Muscle layer of colon (tissue), 2 donors: ENCODE results near the gene SGSM1.
A peak's percentile ranks its signal among the peaks of the same experiment; 100 is the strongest.

Experiments used
- H3K27ac ChIP-seq: one replicate; pipeline ENCODE4 v1.7.0; 2013; ENCODE audit warnings: low read depth, mild to moderate bottlenecking, low read length, moderate library complexity
- H3K27me3 ChIP-seq, 2 donors: one replicate each; pipeline ENCODE4 v1.7.0; 2013; ENCODE audit warnings: low read length in 2 of 2, mild to moderate bottlenecking in 2 of 2; ENCODE audit not compliant: insufficient read depth in 2 of 2, control insufficient read depth in 1 of 2
- H3K36me3 ChIP-seq: one replicate; pipeline ENCODE4 v1.7.0; 2013; ENCODE audit warnings: mild to moderate bottlenecking, low read length; ENCODE audit not compliant: insufficient read depth
- H3K4me1 ChIP-seq: one replicate; pipeline ENCODE4 v1.7.0; 2013; ENCODE audit warnings: mild to moderate bottlenecking, low read length; ENCODE audit not compliant: insufficient read depth
- H3K4me3 ChIP-seq, 2 donors: one replicate each; pipeline ENCODE4 v1.7.0; 2013; ENCODE audit warnings: low read length in 2 of 2, low read depth in 1 of 2, mild to moderate bottlenecking in 1 of 2, moderate library complexity in 1 of 2
- H3K9ac ChIP-seq: one replicate; pipeline ENCODE4 v1.7.0; 2013; ENCODE audit warnings: low read length
- H3K9me3 ChIP-seq: one replicate; pipeline ENCODE4 v1.7.0; 2013; ENCODE audit warnings: mild to moderate bottlenecking, low read length
- donor health status: abdominal sarcoma.
- donor health status: Adenocarcinoma of cecum.

SGSM1 gene

GRCh38 chr22:24772493-24773220, 33.4 kb upstream of the SGSM1 start:
- Histone ChIP-seq H3K27ac (no peak overlapping the region), H3K36me3 (no peaks in the 10 kb centered on the region), H3K4me1 (no peaks in the 10 kb centered on the region), H3K9ac (no peak overlapping the region), H3K27me3 (no peaks in the 10 kb centered on the region), H3K9me3 (no peaks in the 10 kb centered on the region), H3K4me3 (no peak overlapping the region)

DNA sequence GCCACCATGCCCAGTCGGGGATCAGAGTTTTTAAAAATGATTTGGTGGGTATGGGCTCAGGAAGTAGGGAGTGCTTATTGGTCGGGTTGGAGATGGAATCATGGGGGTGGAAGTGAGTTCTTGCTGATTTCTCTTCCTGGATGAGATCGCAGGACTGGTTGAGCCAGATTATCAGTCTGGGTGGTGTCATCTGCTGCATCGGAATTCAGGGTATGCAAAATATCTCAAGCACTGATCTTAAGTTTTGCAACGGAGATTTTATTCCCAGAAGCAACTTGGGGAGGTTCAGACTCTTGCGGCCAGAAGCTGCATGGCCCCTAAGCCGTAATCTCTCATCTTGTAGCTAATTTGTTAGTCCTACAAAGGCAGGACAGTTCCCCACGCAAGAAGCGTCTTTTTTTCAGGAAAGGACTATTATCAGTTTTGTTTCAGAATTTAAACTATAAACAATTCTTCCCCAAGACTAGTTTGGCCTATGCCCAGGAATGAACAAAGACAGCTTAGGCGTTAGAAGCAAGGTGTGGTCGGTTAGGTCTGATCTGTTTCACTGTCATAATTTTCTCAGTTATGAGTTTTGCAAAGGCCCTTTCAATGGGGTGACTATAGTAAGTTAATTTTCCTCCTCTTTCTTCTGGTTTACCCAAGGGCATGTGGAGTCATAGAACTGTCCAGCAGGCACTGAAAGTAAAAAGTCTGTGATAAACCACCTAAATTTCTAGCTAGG, 30.1 kb upstream of the SGSM1 start:
- no peak overlapping the region for H3K27ac ChIP-seq
- no peaks in the 10 kb centered on the region for H3K27me3 ChIP-seq
- H3K36me3 ChIP-seq, result no peaks in the 10 kb centered on the region
- H3K9me3 ChIP-seq, result no peaks in the 10 kb centered on the region
- H3K9ac ChIP-seq, result no peak overlapping the region
- H3K4me3 ChIP-seq, result no peak overlapping the region
- H3K4me1 ChIP-seq, result no peaks in the 10 kb centered on the region

DNA sequence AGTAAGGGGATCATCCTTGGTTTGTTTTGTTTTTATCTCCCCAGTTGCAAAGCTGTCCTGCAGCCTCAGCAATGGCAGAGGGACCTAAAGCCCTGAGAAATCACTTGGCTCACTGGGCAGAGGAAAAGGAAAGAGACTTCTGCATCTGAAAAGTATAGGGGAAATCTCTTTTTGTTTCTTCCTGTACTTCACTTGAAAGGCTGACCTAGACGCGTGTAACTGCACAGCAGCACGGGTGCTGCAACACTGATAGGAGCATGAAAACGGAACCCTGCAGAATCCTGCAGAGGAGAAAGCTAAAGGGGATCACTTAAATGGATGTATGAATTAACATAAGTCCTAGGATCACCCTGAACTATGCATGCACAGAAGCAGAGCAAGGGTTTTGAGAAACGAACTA, 29.5 kb upstream of the SGSM1 start:
- no peak overlapping the region for H3K9ac ChIP-seq
- no peak overlapping the region for H3K27ac ChIP-seq
- no peak overlapping the region for H3K4me3 ChIP-seq
- H3K9me3 ChIP-seq, result no peaks in the 10 kb centered on the region
- no peaks in the 10 kb centered on the region for H3K27me3 ChIP-seq
- H3K4me1 ChIP-seq, result no peaks in the 10 kb centered on the region
- no peaks in the 10 kb centered on the region for H3K36me3 ChIP-seq

- Histone ChIP-seq H3K4me3 (no peak overlapping the region), H3K4me1 (no peaks in the 10 kb centered on the region), H3K9me3 (no peaks in the 10 kb centered on the region), H3K27me3 (no peaks in the 10 kb centered on the region), H3K36me3 (no peaks in the 10 kb centered on the region), H3K9ac (no peak overlapping the region), H3K27ac (no peak overlapping the region)
Measured at GRCh38 chr22:24789516-24789915, 16.5 kb upstream of the SGSM1 start.

DNA sequence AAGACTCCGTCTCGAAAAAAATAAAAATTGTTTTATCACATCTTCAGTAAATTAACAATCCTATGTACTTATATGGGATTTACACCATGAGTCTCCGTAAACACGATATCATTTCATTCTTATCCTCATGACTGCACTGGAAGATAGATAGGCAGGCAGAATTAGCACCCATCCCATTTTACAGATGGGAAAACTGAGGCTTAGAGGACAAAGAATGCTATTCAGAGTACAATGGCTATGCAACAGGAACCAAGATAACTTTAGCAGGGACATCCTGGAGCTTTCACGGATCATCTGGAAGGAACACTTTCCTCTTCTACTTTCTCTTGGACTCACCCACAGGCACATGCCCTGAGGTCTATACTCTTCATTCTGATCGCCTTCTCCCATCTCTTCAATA, 14.6 kb upstream of the SGSM1 start:
- Histone ChIP-seq H3K9me3 (no peaks in the 10 kb centered on the region), H3K27ac (no peak overlapping the region), H3K4me3 (no peak overlapping the region), H3K36me3 (no peaks in the 10 kb centered on the region), H3K27me3 (no peaks in the 10 kb centered on the region), H3K4me1 (no peaks in the 10 kb centered on the region), H3K9ac (no peak overlapping the region)

DNA sequence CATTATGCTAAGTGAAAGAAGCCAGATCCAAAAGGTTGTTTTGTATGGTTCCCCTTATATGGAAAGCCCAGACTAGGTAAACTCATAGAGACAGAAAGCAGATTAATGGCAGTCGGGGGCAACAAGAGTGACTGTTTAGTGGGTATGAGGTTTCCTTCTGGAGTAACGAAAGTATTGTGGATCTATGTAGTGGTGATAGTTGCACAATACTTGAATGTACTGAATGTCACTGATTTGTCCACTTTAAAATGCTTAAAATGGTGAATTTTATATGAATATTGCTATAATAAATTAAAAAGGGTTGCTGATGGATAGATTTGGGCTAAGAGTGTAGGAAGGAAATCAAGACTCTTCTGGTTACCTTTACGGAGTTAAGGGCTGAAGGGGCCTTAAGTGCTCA, 10.0 kb upstream of the SGSM1 start:
- Histone ChIP-seq H3K27ac (no peak overlapping the region), H3K4me3 (no peak overlapping the region), H3K9ac (no peak overlapping the region), H3K27me3 (no peaks in the 10 kb centered on the region), H3K4me1 (no peaks in the 10 kb centered on the region), H3K9me3 (no peaks in the 10 kb centered on the region), H3K36me3 (no peaks in the 10 kb centered on the region)

GRCh38 chr22:24796860-24797259, 9.2 kb upstream of the SGSM1 start:
- Histone ChIP-seq H3K27me3 (no peaks in the 10 kb centered on the region), H3K9me3 (no peaks in the 10 kb centered on the region), H3K4me1 (no peaks in the 10 kb centered on the region), H3K27ac (no peak overlapping the region), H3K4me3 (no peak overlapping the region), H3K9ac (no peak overlapping the region), H3K36me3 (no peaks in the 10 kb centered on the region)

GRCh38 chr22:24801901-24802465, 4.0 kb upstream of the SGSM1 start:
- Histone ChIP-seq H3K4me1 (peaks cover 3% of the 10 kb centered on the region), H3K36me3 (no peaks in the 10 kb centered on the region), H3K27ac (no peak overlapping the region), H3K9me3 (no peaks in the 10 kb centered on the region), H3K9ac (no peak overlapping the region), H3K27me3 (no peaks in the 10 kb centered on the region), H3K4me3 (no peak overlapping the region)

DNA sequence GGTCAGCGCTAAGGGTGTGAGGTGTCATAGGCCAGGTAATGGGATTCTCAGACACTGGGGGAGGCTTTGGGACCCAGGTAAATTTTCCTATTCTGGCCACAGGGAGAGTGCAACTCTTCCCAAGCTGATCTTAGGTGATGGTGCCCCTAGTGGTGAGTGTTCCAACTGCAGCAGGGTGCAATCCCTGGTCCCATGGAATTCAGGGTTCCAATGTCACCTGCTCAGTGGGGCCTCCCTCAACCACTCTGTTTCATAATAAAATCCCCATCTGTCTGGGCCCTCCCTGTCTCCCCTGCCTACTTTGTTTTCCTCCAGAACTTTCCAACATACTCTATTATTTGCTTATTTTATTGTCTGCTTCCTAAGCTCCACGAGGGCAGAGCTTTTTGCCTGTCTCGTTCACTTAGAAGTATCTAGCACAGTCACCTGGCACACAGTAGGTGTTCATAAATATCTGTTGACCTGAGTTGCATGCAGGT, 2.9 kb upstream of the SGSM1 start:
- Histone ChIP-seq H3K9me3 (no peaks in the 10 kb centered on the region), H3K27ac (no peak overlapping the region), H3K27me3 (no peaks in the 10 kb centered on the region), H3K4me1 (peaks cover 12% of the 10 kb centered on the region), H3K9ac (no peak overlapping the region), H3K4me3 (no peak overlapping the region), H3K36me3 (no peaks in the 10 kb centered on the region)

- peaks cover 23% of the 10 kb centered on the region for H3K4me1 ChIP-seq
- H3K36me3 ChIP-seq, result no peaks in the 10 kb centered on the region
- H3K27me3 ChIP-seq, result no peaks in the 10 kb centered on the region
- H3K9ac ChIP-seq, result peak overlapping the region; percentile 49
- peak overlapping the region; percentile 67 to 70 for H3K4me3 ChIP-seq
- H3K27ac ChIP-seq, result peak overlapping the region; percentile 56
- H3K9me3 ChIP-seq, result no peaks in the 10 kb centered on the region
Measured at GRCh38 chr22:24806663-24807001, 621 bp downstream of the SGSM1 start.

GRCh38 chr22:24807284-24807950, 1.4 kb downstream of the SGSM1 start:
- peak overlapping the region; percentile 7 for H3K9ac ChIP-seq
- H3K4me3 ChIP-seq, result no peak overlapping the region
- peaks cover 23% of the 10 kb centered on the region for H3K4me1 ChIP-seq
- H3K27ac ChIP-seq, result no peak overlapping the region
- no peaks in the 10 kb centered on the region for H3K27me3 ChIP-seq
- no peaks in the 10 kb centered on the region for H3K36me3 ChIP-seq
- no peaks in the 10 kb centered on the region for H3K9me3 ChIP-seq
